Fibroblast of the conjunctiva (primary cell): ENCODE results near the gene MCUB.

Source experiments
- DNase-seq: peaks from one replicate; pipeline ENCODE4 v3.0.0-alpha.2; 2010; ENCODE audit warnings: low read depth

Gene MCUB

GRCh38 chr4:109683621-109684253, 123.7 kb downstream of the MCUB start:
- no peak for DNase-seq

DNA sequence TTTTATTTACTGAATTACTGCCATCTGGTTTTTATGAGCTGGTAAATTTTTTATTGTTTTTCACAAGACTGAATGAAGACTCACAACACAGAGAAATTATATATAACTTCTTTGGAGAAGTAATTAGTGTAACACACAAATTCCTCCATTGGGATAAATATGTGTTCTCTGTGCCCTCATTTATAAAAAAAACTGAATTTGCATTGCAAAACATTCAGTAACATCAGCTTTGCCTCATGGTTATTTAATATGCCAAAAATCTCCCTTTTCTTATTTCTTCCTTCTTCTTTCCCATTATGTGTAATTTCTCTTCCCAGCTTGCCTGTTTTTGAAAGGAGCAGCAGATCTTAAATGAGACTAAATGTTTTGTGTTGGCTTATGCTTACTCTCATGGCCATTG, 124.7 kb downstream of the MCUB start:
- DNase-seq, result no peak

GRCh38 chr4:109690690-109691410, 130.8 kb downstream of the MCUB start:
- no peak for DNase-seq

GRCh38 chr4:109691411-109691920, 131.4 kb downstream of the MCUB start:
- no peak for DNase-seq

GRCh38 chr4:109698656-109699055, 138.6 kb downstream of the MCUB start:
- DNase-seq, result no peak

DNA sequence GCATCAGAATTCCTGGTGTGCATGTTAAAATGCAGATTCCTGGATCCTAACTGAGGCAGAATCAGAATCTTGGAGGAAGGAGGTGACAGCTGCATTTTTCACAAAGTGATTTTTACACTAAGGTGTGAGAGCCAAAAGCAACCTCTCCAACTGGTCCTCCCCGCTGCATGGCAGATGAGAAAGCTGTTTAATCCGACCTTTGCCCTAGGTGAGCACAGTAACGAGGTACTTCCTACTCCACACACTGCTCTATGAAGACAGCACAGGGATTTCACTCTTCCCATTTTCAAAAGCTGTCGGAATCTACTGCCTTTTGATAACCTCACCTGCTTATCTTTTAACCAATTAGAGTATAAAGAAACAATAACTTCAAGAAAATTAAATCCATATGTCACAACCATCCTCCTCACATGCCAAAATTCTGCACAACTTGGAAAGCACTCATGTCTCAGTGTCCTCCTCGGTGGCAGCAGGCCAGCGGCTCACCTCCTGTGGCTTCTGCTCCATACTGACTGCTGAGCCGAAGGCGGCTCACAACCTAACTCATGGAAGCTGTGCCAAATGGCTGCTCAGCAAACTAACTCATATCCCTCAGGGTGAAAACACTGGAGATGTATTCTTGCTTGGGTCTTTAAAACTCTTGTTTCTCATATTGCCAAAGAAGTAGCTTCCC, 139.6 kb downstream of the MCUB start:
- DNase-seq, result no peak

- DNase-seq, result no peak
Measured at GRCh38 chr4:109701566-109702410, 141.7 kb downstream of the MCUB start.

DNA sequence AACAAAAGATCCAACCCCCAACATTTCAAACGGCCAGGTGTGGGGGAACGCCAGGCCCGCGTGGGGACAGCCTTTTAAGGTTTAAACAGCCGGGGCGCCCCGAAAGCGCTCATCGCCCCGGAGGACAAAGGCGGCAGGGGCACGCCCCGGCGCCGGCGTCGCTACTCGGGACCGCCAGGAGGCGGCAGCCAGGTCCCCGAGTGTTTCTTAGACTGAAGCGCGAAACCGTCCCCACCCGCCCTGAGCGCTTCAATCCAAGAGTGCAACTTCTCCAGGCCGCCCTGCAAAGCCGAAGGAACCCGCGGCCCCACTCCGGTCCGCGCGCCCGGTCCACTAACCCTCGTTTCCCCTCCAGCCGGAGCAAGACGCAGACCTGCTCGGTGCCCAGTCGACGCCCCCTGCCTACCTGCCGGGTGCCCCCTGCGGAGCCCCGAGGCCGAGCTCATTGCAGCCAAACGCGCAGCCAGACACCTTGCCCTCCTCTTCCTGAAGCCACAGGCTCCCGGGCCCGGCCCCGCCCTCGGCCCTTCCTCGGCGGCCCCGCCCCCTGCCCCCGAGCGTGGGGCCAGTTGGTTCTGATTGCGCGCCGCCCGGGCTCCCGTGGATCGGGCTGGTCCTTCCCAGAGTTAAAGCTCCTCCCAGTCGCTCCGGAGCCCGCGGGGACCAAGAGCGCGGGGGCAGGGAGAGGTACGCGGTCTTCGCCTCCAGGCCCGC, 143.1 kb downstream of the MCUB start, which contains the start of gene CASP6:
Gene CASP6 (minus strand): TSS at position 496 of the 714 bp plus-strand sequence. CDS start 50 bp downstream, at position 446.
- peak; percentile 34 for DNase-seq

DNA sequence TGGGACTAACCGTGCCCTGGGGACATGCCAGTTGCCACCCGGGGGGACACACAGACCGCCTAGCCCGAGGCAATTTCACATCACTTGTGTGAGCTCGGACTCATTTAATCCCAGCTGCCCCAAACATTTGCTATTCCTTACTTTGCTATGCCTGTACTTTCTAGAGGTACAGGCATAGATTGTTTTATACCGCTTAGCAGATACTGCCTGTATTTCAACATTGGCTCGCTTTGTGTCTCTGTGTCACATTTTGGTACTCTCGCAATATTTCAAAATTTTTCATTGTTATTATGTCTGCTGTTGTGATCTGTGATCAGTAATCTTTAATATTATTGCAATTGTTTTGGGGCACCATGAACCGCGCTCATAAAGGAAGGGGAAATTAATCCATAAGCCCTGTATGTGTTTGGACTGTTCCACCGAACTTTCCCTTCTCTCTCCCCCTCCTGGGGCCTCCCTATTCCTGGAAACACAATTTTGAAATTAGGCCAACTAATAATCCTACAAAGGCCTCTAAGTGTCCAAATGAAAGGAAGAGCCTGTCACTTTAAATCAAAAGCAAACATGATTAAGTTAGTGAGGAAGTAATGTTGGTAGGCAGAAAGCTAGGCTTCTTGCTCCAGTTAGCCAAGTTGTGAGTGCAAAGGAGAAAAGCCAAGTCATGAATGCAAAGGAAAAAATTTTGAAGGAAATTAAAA, 143.8 kb downstream of the MCUB start:
- DNase-seq, result no peak

- no peak for DNase-seq
Measured at GRCh38 chr4:109708435-109708834, 148.4 kb downstream of the MCUB start.

- DNase-seq, result no peak
Measured at GRCh38 chr4:109708990-109709389, 148.9 kb downstream of the MCUB start.

DNA sequence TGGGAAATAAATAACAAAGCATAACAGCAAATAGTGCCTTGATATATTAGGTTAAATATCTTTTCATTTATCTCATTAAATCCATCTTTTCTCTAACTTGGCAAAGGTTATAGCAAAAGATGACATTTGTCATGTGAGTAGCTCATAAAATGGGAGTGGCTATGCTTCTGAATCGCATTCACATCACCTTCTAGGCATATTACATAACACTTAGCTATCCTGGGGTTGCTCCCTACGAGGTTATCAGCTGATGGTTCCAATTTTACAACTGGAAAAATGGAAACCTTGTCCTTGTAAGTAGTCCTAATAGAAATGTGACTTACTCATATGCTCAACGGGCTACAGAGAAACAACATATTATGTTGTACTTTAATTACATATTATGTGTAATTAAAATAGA, 153.5 kb downstream of the MCUB start:
- DNase-seq, result no peak

- no peak for DNase-seq
Measured at GRCh38 chr4:109718759-109719158, 158.7 kb downstream of the MCUB start.

- DNase-seq, result no peak
Measured at GRCh38 chr4:109719604-109720003, 159.6 kb downstream of the MCUB start.

GRCh38 chr4:109721033-109721432, 161.0 kb downstream of the MCUB start:
- no peak for DNase-seq

GRCh38 chr4:109722357-109722756, 162.3 kb downstream of the MCUB start:
- DNase-seq, result no peak

GRCh38 chr4:109723110-109723509, 163.1 kb downstream of the MCUB start:
- no peak for DNase-seq

GRCh38 chr4:109728385-109728784, 168.3 kb downstream of the MCUB start:
- DNase-seq, result no peak

DNA sequence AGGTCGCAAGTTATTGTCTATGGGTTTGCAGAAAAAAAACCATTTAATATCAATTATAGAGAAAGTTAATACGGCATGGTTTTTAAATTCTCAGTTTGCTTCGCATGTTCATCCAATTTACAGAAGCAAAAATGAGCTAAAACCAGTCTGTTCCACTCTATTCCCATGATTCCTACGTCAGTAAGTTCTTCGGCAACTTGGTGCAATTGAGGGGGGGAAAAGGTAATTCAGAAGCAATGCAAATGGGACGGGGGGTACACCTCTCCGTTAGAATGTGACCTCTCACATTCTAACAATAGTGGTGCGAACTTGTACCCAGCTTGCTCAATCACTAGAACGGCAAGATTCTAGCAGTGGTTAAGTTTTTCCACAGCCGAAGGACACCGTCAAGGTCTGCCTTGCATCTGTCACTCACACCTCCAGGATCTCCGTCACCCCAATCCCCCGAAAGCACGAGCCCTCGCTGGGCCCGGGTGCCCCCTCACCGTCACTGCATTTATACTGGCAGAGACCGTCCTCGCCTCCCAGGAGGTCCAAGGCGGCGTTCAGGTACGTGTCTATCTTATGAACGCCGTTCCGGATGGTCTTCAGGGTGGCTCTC, 169.2 kb downstream of the MCUB start:
- no peak for DNase-seq
